Measurements from ENCODE around the gene CELF3.

DNA sequence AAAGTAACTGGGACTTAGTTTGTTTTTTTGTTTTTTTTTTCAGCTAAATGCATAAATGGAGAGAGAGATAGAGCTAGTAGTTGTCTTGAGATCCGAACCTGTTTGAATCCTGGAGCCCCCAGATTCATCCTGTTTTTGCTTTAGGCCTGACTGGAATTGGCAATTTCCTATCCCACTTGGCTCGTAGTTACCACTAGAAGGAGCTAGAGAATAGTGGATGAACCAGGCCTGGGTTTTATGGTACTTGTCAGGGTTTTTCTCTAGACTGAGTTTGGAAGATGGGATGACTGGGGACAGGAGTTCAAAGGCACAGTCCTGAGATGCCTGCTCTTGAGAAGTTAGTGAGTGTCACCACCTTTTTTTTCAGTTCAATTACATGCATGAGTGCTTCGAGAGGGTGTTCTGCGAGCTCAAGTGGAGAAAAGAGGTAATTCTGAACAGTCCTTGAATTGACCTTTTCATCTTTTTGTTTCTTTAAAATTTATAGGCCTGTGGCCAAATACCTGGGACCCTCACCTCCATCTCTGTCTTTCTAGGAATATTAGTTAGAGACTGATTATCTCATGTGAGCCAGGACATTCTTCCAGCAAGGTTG is 23.4 kb downstream of the CELF3 start:
- TF ChIP-seq, protein P1, sequence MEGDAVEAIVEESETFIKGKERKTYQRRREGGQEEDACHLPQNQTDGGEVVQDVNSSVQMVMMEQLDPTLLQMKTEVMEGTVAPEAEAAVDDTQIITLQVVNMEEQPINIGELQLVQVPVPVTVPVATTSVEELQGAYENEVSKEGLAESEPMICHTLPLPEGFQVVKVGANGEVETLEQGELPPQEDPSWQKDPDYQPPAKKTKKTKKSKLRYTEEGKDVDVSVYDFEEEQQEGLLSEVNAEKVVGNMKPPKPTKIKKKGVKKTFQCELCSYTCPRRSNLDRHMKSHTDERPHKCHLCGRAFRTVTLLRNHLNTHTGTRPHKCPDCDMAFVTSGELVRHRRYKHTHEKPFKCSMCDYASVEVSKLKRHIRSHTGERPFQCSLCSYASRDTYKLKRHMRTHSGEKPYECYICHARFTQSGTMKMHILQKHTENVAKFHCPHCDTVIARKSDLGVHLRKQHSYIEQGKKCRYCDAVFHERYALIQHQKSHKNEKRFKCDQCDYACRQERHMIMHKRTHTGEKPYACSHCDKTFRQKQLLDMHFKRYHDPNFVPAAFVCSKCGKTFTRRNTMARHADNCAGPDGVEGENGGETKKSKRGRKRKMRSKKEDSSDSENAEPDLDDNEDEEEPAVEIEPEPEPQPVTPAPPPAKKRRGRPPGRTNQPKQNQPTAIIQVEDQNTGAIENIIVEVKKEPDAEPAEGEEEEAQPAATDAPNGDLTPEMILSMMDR (optimal IDR thresholded peaks at IDR 0.05 in 1 of 3, IDR thresholded peaks at IDR 0.05 in 1 of 3, conservative IDR thresholded peaks at IDR 0.05 in 1 of 3; ENCODE audit: extremely low read depth in 1 of 3, insufficient read depth in 2 of 3, low read length in 3 of 3), result peak; percentile 61 to 83 (median 66)
- no peak for TF ChIP-seq EZH2 (IDR thresholded peaks at IDR 0.05; ENCODE audit: low read length)
